OCI-LY1 (cell line): ENCODE data around the gene IGFALS.

Source experiments
- H2AFZ ChIP-seq: fragments of 200-600 bp; sonication (generic), shearing (Covaris generic); 2 replicates; pipeline ENCODE4 v1.6.0; 2014; ENCODE audit warnings: antibody characterized with exemption, mild to moderate bottlenecking, low read length
- H3F3A ChIP-seq: fragments of 200-600 bp; sonication (generic), shearing (Covaris generic); 2 replicates; pipeline ENCODE4 v1.6.0; 2014; ENCODE audit warnings: mild to moderate bottlenecking, antibody characterized with exemption, low read length, moderate library complexity; ENCODE audit not compliant: insufficient read depth
- H3K27ac ChIP-seq: fragments of 200-600 bp; sonication (generic); 2 replicates; pipeline ENCODE4 v1.5.1; 2014; ENCODE audit warnings: low read length, mixed run types, mild to moderate bottlenecking, low read depth; ENCODE audit not compliant: poor library complexity, severe bottlenecking
- H3K27me3 ChIP-seq: fragments of 200-600 bp; sonication (generic); 2 replicates; pipeline ENCODE4 v1.6.0; 2014; ENCODE audit warnings: antibody characterized with exemption, mild to moderate bottlenecking, low read length, moderate library complexity; ENCODE audit not compliant: insufficient read depth
- H3K36me3 ChIP-seq: fragments of 200-600 bp; sonication (generic); 2 replicates; pipeline ENCODE4 v1.6.1; 2014; ENCODE audit warnings: mild to moderate bottlenecking, antibody characterized with exemption, low read length, moderate library complexity, mixed read lengths; ENCODE audit not compliant: insufficient read depth
- H3K4me1 ChIP-seq: fragments of 200-600 bp; sonication (generic); 2 replicates; pipeline ENCODE4 v1.5.1; 2014; ENCODE audit warnings: mild to moderate bottlenecking, low read length, moderate library complexity; ENCODE audit not compliant: insufficient read depth, severe bottlenecking
- H3K4me2 ChIP-seq: fragments of 200-600 bp; sonication (generic), shearing (Covaris generic); 2 replicates; pipeline ENCODE4 v1.6.1; 2014; ENCODE audit warnings: low read length
- H3K4me3 ChIP-seq: fragments of 200-600 bp; sonication (generic); 2 replicates; pipeline ENCODE4 v1.5.1; 2014; ENCODE audit warnings: low read length, low read depth, mild to moderate bottlenecking, mixed read lengths; ENCODE audit not compliant: poor library complexity, severe bottlenecking
- H3K79me2 ChIP-seq: fragments of 200-600 bp; shearing (Covaris generic); 2 replicates; pipeline ENCODE4 v1.6.1; 2016; ENCODE audit warnings: mixed run types, low read length, mixed read lengths; ENCODE audit not compliant: insufficient read depth
- H3K9ac ChIP-seq: fragments of 200-600 bp; sonication (generic), shearing (Covaris generic); 2 replicates; pipeline ENCODE4 v1.6.1; 2014; ENCODE audit warnings: mild to moderate bottlenecking, low read length, mixed read lengths
- H3K9me2 ChIP-seq: fragments of 200-600 bp; sonication (generic), shearing (Covaris generic); 2 replicates; pipeline ENCODE4 v1.6.1; 2014; ENCODE audit warnings: low read depth, mild to moderate bottlenecking, low read length, mixed read lengths
- H3K9me3 ChIP-seq: fragments of 200-600 bp; shearing (Covaris generic); 2 replicates; pipeline ENCODE4 v1.6.1; 2014; ENCODE audit warnings: low read length, mixed read lengths
- H4K20me1 ChIP-seq: fragments of 200-600 bp; sonication (generic), shearing (Covaris generic); 2 replicates; pipeline ENCODE4 v1.6.0; 2016; ENCODE audit warnings: mild to moderate bottlenecking, low read length; ENCODE audit not compliant: insufficient read depth
- CTCF ChIP-seq: fragments of 200-600 bp; sonication (generic), shearing (Covaris generic); IDR thresholded peaks from 2 replicates; pipeline ENCODE4 v1.5.1; 2017; ENCODE audit warnings: mild to moderate bottlenecking, antibody characterized with exemption, low read length, moderate library complexity, mixed read lengths
- EZH2 ChIP-seq: fragments of 200-600 bp; sonication (generic), shearing (Covaris generic); IDR thresholded peaks from 2 replicates; pipeline ENCODE4 v1.8.0; 2017; ENCODE audit warnings: borderline replicate concordance, mixed run types, mild to moderate bottlenecking, antibody characterized with exemption, low read length, moderate library complexity, mixed read lengths

The IGFALS gene

GRCh38 chr16:1776672-1776955 lies 16.9 kb downstream of the IGFALS start:
- H3K36me3 ChIP-seq: peaks cover 49% of the 10 kb centered on the region
- H3K27me3 ChIP-seq: no peaks in the 10 kb centered on the region
- no peaks in the 10 kb centered on the region for H3K9me3 ChIP-seq
- H3K9me2 ChIP-seq: no peaks in the 10 kb centered on the region
- no peaks in the 10 kb centered on the region for H4K20me1 ChIP-seq
- H3K4me3 ChIP-seq: no peak overlapping the region
- 0 out of 2 replicates have a peak, but pooled peaks cover 3% of the 10 kb centered on the region for H3K79me2 ChIP-seq
- TF ChIP-seq CTCF: no peak
- no peak for TF ChIP-seq EZH2
- H2AFZ ChIP-seq: no peak overlapping the region
- H3K9ac ChIP-seq: no peak overlapping the region
- no peak overlapping the region for H3K27ac ChIP-seq
- H3F3A ChIP-seq: 0 out of 2 replicates have a peak, but pooled peaks cover 3% of the 10 kb centered on the region
- peaks cover 25% of the 10 kb centered on the region for H3K4me1 ChIP-seq
- H3K4me2 ChIP-seq: no peak overlapping the region

- Histone ChIP-seq H3K4me1 (peaks cover 19% of the 10 kb centered on the region), H3K79me2 (0 out of 2 replicates have a peak, but pooled peaks cover 3% of the 10 kb centered on the region), H3K9me3 (no peaks in the 10 kb centered on the region), H3K27me3 (no peaks in the 10 kb centered on the region), H3K9me2 (no peaks in the 10 kb centered on the region), H2AFZ (no peak overlapping the region), H4K20me1 (no peaks in the 10 kb centered on the region), H3K4me3 (no peak overlapping the region), H3F3A (0 out of 2 replicates have a peak, but pooled peaks cover 3% of the 10 kb centered on the region), H3K27ac (no peak overlapping the region), H3K36me3 (peaks cover 49% of the 10 kb centered on the region), H3K4me2 (no peak overlapping the region), H3K9ac (no peak overlapping the region)
- TF ChIP-seq EZH2 (no peak), CTCF (no peak)
Measured at GRCh38 chr16:1775846-1776671, 17.4 kb downstream of the IGFALS start.

- peaks cover 18% of the 10 kb centered on the region for H3K4me1 ChIP-seq
- H3K9me3 ChIP-seq: no peaks in the 10 kb centered on the region
- H3K79me2 ChIP-seq: 0 out of 2 replicates have a peak, but pooled peaks cover 3% of the 10 kb centered on the region
- H2AFZ ChIP-seq: no peak overlapping the region
- no peak overlapping the region; the same call in 1 of the 2 replicates for H3K9ac ChIP-seq
- H4K20me1 ChIP-seq: no peaks in the 10 kb centered on the region
- no peaks in the 10 kb centered on the region for H3F3A ChIP-seq
- H3K4me3 ChIP-seq: no peak overlapping the region
- no peak overlapping the region for H3K4me2 ChIP-seq
- TF ChIP-seq EZH2 (no peak), CTCF (no peak)
- no peaks in the 10 kb centered on the region for H3K27me3 ChIP-seq
- no peak overlapping the region for H3K27ac ChIP-seq
- no peaks in the 10 kb centered on the region for H3K9me2 ChIP-seq
- H3K36me3 ChIP-seq: peaks cover 45% of the 10 kb centered on the region
Measured at GRCh38 chr16:1775006-1775845, 18.3 kb downstream of the IGFALS start.
